Breast epithelium (tissue), 4 donors: Measurements from ENCODE around the gene C1QTNF9. TPM values are rescaled to one million over a fixed set of nuclear protein-coding genes. Genes with fewer than 3 reads are reported as not detected.
"Not testable (repeated sequence)": the region's sequence is repeated elsewhere in the genome, so short reads cannot be mapped to it uniquely, and the experiment has no call there.

Experiments used
- DNase-seq, 2 donors: peaks; one replicate each; pipeline ENCODE4 v3.0.0-alpha.2; 2019; ENCODE audit warnings: low spot score in 2 of 2
- H3K27ac ChIP-seq, 2 donors: fragments of 200-600 bp; sonication (generic) in 1 of 2; one replicate each; pipeline ENCODE4 v1.5.1; 2016 to 2019; ENCODE audit warnings: mild to moderate bottlenecking in 1 of 2
- H3K27me3 ChIP-seq, 2 donors: fragments of 200-600 bp; sonication (generic) in 1 of 2; one replicate each; pipeline versions ENCODE4 v1.5.1 to v1.6.0; 2017 to 2019; ENCODE audit warnings: control low read depth in 1 of 2, mild to moderate bottlenecking in 1 of 2
- H3K36me3 ChIP-seq: fragments of 200-600 bp; one replicate; pipeline ENCODE4 v1.5.1; 2019
- H3K4me1 ChIP-seq, 2 donors: fragments of 200-600 bp; sonication (generic); one replicate each; pipeline ENCODE4 v1.5.1; 2016 to 2019; ENCODE audit warnings: control low read depth in 1 of 2
- H3K4me3 ChIP-seq, 3 donors: fragments of 200-600 bp; sonication (generic); 1 replicate in 2 of 3; 2 replicates in 1 of 3; pipeline ENCODE4 v1.5.1; 2016 to 2019; ENCODE audit warnings: mild to moderate bottlenecking in 3 of 3, moderate library complexity in 2 of 3
- H3K9me3 ChIP-seq, 2 donors: fragments of 200-600 bp; sonication (generic) in 1 of 2; one replicate each; pipeline ENCODE4 v1.5.1; 2016 to 2019; ENCODE audit warnings: control low read depth in 1 of 2
- CTCF ChIP-seq, 3 donors: fragments of 450-650 bp; IDR thresholded peaks; one replicate each; pipeline ENCODE4 v1.5.1; 2016 to 2017; ENCODE audit warnings: antibody characterized with exemption in 3 of 3, mild to moderate bottlenecking in 3 of 3, moderate library complexity in 3 of 3
- POLR2A ChIP-seq: fragments of 450-650 bp; IDR thresholded peaks from one replicate; pipeline ENCODE4 v1.6.1; 2016; ENCODE audit warnings: antibody characterized with exemption, mild to moderate bottlenecking, moderate library complexity
- POLR2AphosphoS5 ChIP-seq, 3 donors: sonication (generic); formaldehyde crosslinking; IDR thresholded peaks; one replicate each; pipeline ENCODE4 v1.6.1; 2017; ENCODE audit warnings: antibody characterized with exemption in 3 of 3
- intact Hi-C: fragments of 100-400 bp; cut with DNase I; formaldehyde crosslinking; loops from one replicate; pipeline ENCODE4 v1.15.1; 2023; ENCODE audit warnings: low total_unique reads
- total RNA-seq, 3 donors: library from RNA; depleted of rRNA; stranded (reverse); fragments of >200 nt; gene quantifications; one replicate each; pipeline ENCODE4 v1.1.0, GENCODE V29; 2016

C1QTNF9 gene
- total RNA-seq, 3 donors from 2014 or later = 0.15 to 0.64 TPM; not detected in 1

- intact Hi-C loops = no loop called here
- Histone ChIP-seq H3K27me3 (peaks cover 0 to 10% of the 10 kb centered on the region in 2 donors), H3K4me1 (no peaks in the 10 kb centered on the region), H3K4me3 (no peak overlapping the region), H3K36me3 (no peaks in the 10 kb centered on the region), H3K27ac (no peak overlapping the region), H3K9me3 (no peaks in the 10 kb centered on the region)
- TF ChIP-seq CTCF (IDR thresholded peaks at IDR 0.05) = no peak
- no peak for TF ChIP-seq POLR2A
- TF ChIP-seq POLR2AphosphoS5 (IDR thresholded peaks at IDR 0.05) = no peak
- no peak for DNase-seq
Observed at GRCh38 chr13:24323739-24324075, 14.3 kb downstream of the C1QTNF9 start.

GRCh38 chr13:24327598-24327997 lies 18.2 kb downstream of the C1QTNF9 start:
- H3K27ac ChIP-seq, DNase-seq, H3K27me3 ChIP-seq, H3K4me3 ChIP-seq, H3K36me3 ChIP-seq, intact Hi-C loops, H3K9me3 ChIP-seq, H3K4me1 ChIP-seq: not testable (repeated sequence)

GRCh38 chr13:24328145-24328544 lies 18.8 kb downstream of the C1QTNF9 start:
- Histone ChIP-seq H3K4me1 (no peaks in the 10 kb centered on the region), H3K4me3 (no peak overlapping the region), H3K27ac (no peak overlapping the region), H3K27me3 (peaks cover 0 to 7% of the 10 kb centered on the region in 2 donors), H3K9me3 (no peaks in the 10 kb centered on the region), H3K36me3 (no peaks in the 10 kb centered on the region)
- intact Hi-C loops = no loop called here
- no peak for TF ChIP-seq CTCF (IDR thresholded peaks at IDR 0.05)
- DNase-seq = no peak

GRCh38 chr13:24338721-24339120 lies 29.3 kb downstream of the C1QTNF9 start:
- no peak for DNase-seq
- Histone ChIP-seq H3K9me3 (no peaks in the 10 kb centered on the region), H3K27ac (no peak overlapping the region), H3K27me3 (no peaks in the 10 kb centered on the region), H3K36me3 (no peaks in the 10 kb centered on the region), H3K4me3 (no peak overlapping the region), H3K4me1 (no peaks in the 10 kb centered on the region)
- intact Hi-C loops = no loop called here
- TF ChIP-seq CTCF (IDR thresholded peaks at IDR 0.05) = no peak
- TF ChIP-seq POLR2A = no peak
- no peak for TF ChIP-seq POLR2AphosphoS5 (IDR thresholded peaks at IDR 0.05)

GRCh38 chr13:24339937-24340607 lies 30.7 kb downstream of the C1QTNF9 start:
- H3K27me3 ChIP-seq = no peaks in the 10 kb centered on the region
- H3K4me3 ChIP-seq = no peak overlapping the region
- intact Hi-C loops = no loop called here
- no peaks in the 10 kb centered on the region for H3K9me3 ChIP-seq
- no peak for DNase-seq
- no peaks in the 10 kb centered on the region for H3K4me1 ChIP-seq
- no peaks in the 10 kb centered on the region for H3K36me3 ChIP-seq
- H3K27ac ChIP-seq = no peak overlapping the region
- TF ChIP-seq CTCF (IDR thresholded peaks at IDR 0.05) (no peak), POLR2A (no peak), POLR2AphosphoS5 (IDR thresholded peaks at IDR 0.05) (no peak)

- DNase-seq = no peak
- H3K27me3 ChIP-seq = no peaks in the 10 kb centered on the region
- H3K4me1 ChIP-seq = no peaks in the 10 kb centered on the region
Observed at GRCh38 chr13:24340608-24340955, 31.2 kb downstream of the C1QTNF9 start.

More at GRCh38 chr13:24340608-24340955, 31.2 kb downstream of the C1QTNF9 start:
- TF ChIP-seq POLR2A (no peak), POLR2AphosphoS5 (IDR thresholded peaks at IDR 0.05) (no peak), CTCF (IDR thresholded peaks at IDR 0.05) (no peak)
- no peaks in the 10 kb centered on the region for H3K36me3 ChIP-seq
- H3K27ac ChIP-seq = no peak overlapping the region
- H3K9me3 ChIP-seq = no peaks in the 10 kb centered on the region
- H3K4me3 ChIP-seq = no peak overlapping the region
- intact Hi-C loops = no loop called here
